ENCODE measurements around the gene FOXE1. TPM values are rescaled to one million over a fixed set of nuclear protein-coding genes. Genes with fewer than 3 reads are reported as not detected.

Gene FOXE1
- total and polyA plus RNA-seq, 2 of the 4 experiments (the other 2 are of a cell fraction), result under 0.01 to 0.22 TPM

- peaks cover 2% of the 10 kb centered on the region; the same call in 1 of the 2 replicates for H3K9me3 ChIP-seq (ENCODE audit: control insufficient read depth, insufficient read depth, low read length)
- H4K8ac ChIP-seq (ENCODE audit: low read depth in 2 of 2, low read length in 2 of 2), result no peak overlapping the region
- H2BK15ac ChIP-seq (ENCODE audit: low read depth, low read length), result no peak overlapping the region
- dilution Hi-C loops (cut with HindIII; ENCODE audit: low sequenced_read_pairs, unreplicated experiment) (no loop called here), in situ Hi-C loops (cut with MboI; ENCODE audit: low sequenced_read_pairs) (no loop called here), intact Hi-C loops (cut with micrococcal nuclease) (no loop called here)
- no peak overlapping the region for H3K4me2 ChIP-seq (ENCODE audit: low read depth, low read length)
- ChIA-PET CTCF (no interaction called here), POLR2A (ENCODE audit: unreplicated experiment) (no interaction called here)
- H3K4me1 ChIP-seq (ENCODE audit: control insufficient read depth, insufficient read depth, low read length), result no peaks in the 10 kb centered on the region
- no peaks in the 10 kb centered on the region for H4K20me1 ChIP-seq (ENCODE audit: insufficient read depth, low read length)
- no peak for TF ChIP-seq MXI1 (IDR thresholded peaks at IDR 0.05; ENCODE audit: borderline replicate concordance, low read depth, low read length)
- peaks cover 37% of the 10 kb centered on the region for H3K27me3 ChIP-seq (ENCODE audit: control insufficient read depth, insufficient read depth, low read length)
- H3K23ac ChIP-seq (ENCODE audit: low read depth, low read length), result no peak overlapping the region
- H3K79me1 ChIP-seq (ENCODE audit: low read depth in 1 of 2, low read length in 2 of 2), result no peaks in the 10 kb centered on the region
- H3K4ac ChIP-seq (ENCODE audit: low read depth, low read length), result no peak overlapping the region
- no peak overlapping the region for H2BK5ac ChIP-seq (ENCODE audit: low read depth, low read length, poor library complexity, severe bottlenecking)
- H2AK5ac ChIP-seq (ENCODE audit: low read depth, low read length), result no peak overlapping the region
- no peak overlapping the region for H2AFZ ChIP-seq (replicated peaks; ENCODE audit: low read length, poor library complexity)
- no peak overlapping the region for H3K27ac ChIP-seq (ENCODE audit: insufficient read depth, low read length)
- no peak overlapping the region for H2BK20ac ChIP-seq (ENCODE audit: low read depth, low read length)
- ATAC-seq (ENCODE audit: low read depth), result no peak
- H3K14ac ChIP-seq (replicated peaks; ENCODE audit: low read depth, low read length), result no peak overlapping the region
- no peak overlapping the region for H2BK120ac ChIP-seq (ENCODE audit: low read depth, low read length)
- no peak overlapping the region for H3K9ac ChIP-seq (ENCODE audit: low read depth, low read length)
- DNase-seq, result no peak
- no peak overlapping the region for H3K18ac ChIP-seq (ENCODE audit: low read depth, low read length)
- no peak overlapping the region for H3K4me3 ChIP-seq (ENCODE audit: insufficient read depth, low read depth, low read length)
- no peaks in the 10 kb centered on the region for H3K36me3 ChIP-seq (ENCODE audit: control insufficient read depth, insufficient read depth, low read length)
- WGBS, 2 experiments (ENCODE audit: extremely low coverage in 2 of 2, insufficient read length in 1 of 2), result 40% methylated on average over 1 of the region's 1 CpG; no CpG with 5 or more reads in 1 of the 2 experiments
- H4K91ac ChIP-seq (ENCODE audit: insufficient read depth, low read depth, low read length), result no peak overlapping the region
- no TSS peak for BruUV-seq (replicated peaks)
- H4K5ac ChIP-seq (ENCODE audit: low read depth, low read length), result no peak overlapping the region
- no peak overlapping the region for H2AK9ac ChIP-seq (replicated peaks; ENCODE audit: low read depth, low read length, poor library complexity)
- no peaks in the 10 kb centered on the region; the same call in 1 of the 2 replicates for H3K9me1 ChIP-seq (ENCODE audit: insufficient read depth, low read length)
- no peak overlapping the region for H3K56ac ChIP-seq (ENCODE audit: extremely low read depth, insufficient read depth, low read length)
Observed at GRCh38 chr9:97819735-97820134, 33.3 kb upstream of the FOXE1 start.
